Renal cortex interstitium (tissue), 11 donors: ENCODE data around the gene CPLX1. TPM values are rescaled to one million over a fixed set of nuclear protein-coding genes. Genes with fewer than 3 reads are reported as not detected.
A peak's percentile ranks its signal among the peaks of the same experiment; 100 is the strongest.
"Not testable (repeated sequence)": the region's sequence is repeated elsewhere in the genome, so short reads cannot be mapped to it uniquely, and the experiment has no call there.

Experiments
- DNase-seq, 11 donors: peaks; one replicate each; pipeline ENCODE4 v3.0.0-alpha.2; 2013; ENCODE audit warnings: low read depth in 9 of 11, low spot score in 4 of 11; ENCODE audit errors: extremely low read depth in 1 of 11
- polyA plus RNA-seq, 3 donors: library from polyadenylated mRNA; unstranded; fragments of 120-200 nt; gene quantifications; one replicate each; pipeline ENCODE4 v1.2.1, GENCODE V29; 2013; ENCODE audit not compliant: insufficient read length in 3 of 3

Gene CPLX1
- polyA plus RNA-seq, 3 donors, result 1.2 to 4.0 (median 3.2) TPM

- not testable (repeated sequence) for DNase-seq
Observed at GRCh38 chr4:753186-753585, 72.7 kb downstream of the CPLX1 start.

GRCh38 chr4:752196-752861, 73.6 kb downstream of the CPLX1 start:
- DNase-seq, result no peak

- DNase-seq, result no peak
Observed at GRCh38 chr4:751676-752075, 74.3 kb downstream of the CPLX1 start.

- DNase-seq, result no peak
Observed at GRCh38 chr4:749698-750666, 75.9 kb downstream of the CPLX1 start.

GRCh38 chr4:748461-748860, 77.5 kb downstream of the CPLX1 start:
- DNase-seq, result no peak

GRCh38 chr4:747546-748170, 78.3 kb downstream of the CPLX1 start:
- no peak for DNase-seq

GRCh38 chr4:744212-744841, 81.6 kb downstream of the CPLX1 start:
- DNase-seq, result no peak

GRCh38 chr4:743463-744211, 82.3 kb downstream of the CPLX1 start:
- DNase-seq, result no peak

GRCh38 chr4:742742-743311, 83.1 kb downstream of the CPLX1 start:
- DNase-seq, result peak in 2 of 11 donors; percentile 32 to 38

GRCh38 chr4:742096-742741, 83.7 kb downstream of the CPLX1 start:
- no peak for DNase-seq

GRCh38 chr4:740656-741282, 85.2 kb downstream of the CPLX1 start:
- DNase-seq, result no peak

- no peak for DNase-seq
Observed at GRCh38 chr4:740011-740410, 85.9 kb downstream of the CPLX1 start.

GRCh38 chr4:739569-739968, 86.4 kb downstream of the CPLX1 start:
- DNase-seq, result no peak

GRCh38 chr4:738781-739280, 87.1 kb downstream of the CPLX1 start:
- no peak for DNase-seq

- DNase-seq, result not testable (repeated sequence)
Observed at GRCh38 chr4:736561-736960, 89.4 kb downstream of the CPLX1 start.

GRCh38 chr4:735583-735982, 90.3 kb downstream of the CPLX1 start:
- DNase-seq, result no peak
